K562 (cell line): Measurements from ENCODE around the gene IFNA6. TPM values are rescaled to one million over a fixed set of nuclear protein-coding genes. Genes with fewer than 3 reads are reported as not detected.

Source experiments
- FOXA1 ChIP-seq: fragments of 450-650 bp; IDR thresholded peaks from 2 replicates; pipeline ENCODE4 v1.6.1; 2016; ENCODE audit warnings: mild to moderate bottlenecking, borderline replicate concordance
- LEF1 ChIP-seq: fragments of 450-650 bp; IDR thresholded peaks from 2 replicates; pipeline ENCODE4 v1.6.1; 2016; ENCODE audit warnings: mild to moderate bottlenecking
- MAFG ChIP-seq: fragments of 450-650 bp; conservative IDR thresholded peaks from 2 replicates; pipeline ENCODE4 v1.6.1; 2016; ENCODE audit warnings: missing genetic modification characterization, missing compliant biosample characterization
- MTA3 ChIP-seq: fragments of 450-650 bp; formaldehyde crosslinking; IDR thresholded peaks from 2 replicates; pipeline ENCODE4 v1.6.1; 2017; ENCODE audit warnings: mild to moderate bottlenecking, borderline replicate concordance
- TGIF2 ChIP-seq: sonication (generic); formaldehyde crosslinking; IDR thresholded peaks from 2 replicates; pipeline ENCODE4 v1.8.1; 2022; ENCODE audit warnings: mild to moderate bottlenecking, missing genetic modification reagents, moderate library complexity
- polyA plus RNA-seq, 8 experiments: library from polyadenylated mRNA; depleted of rRNA in 4 of 8; stranded (reverse) in 5 of 8; unstranded in 3 of 8; fragments of >200 nt; fragmentation: Nextera tagmentation in 2 of 8; fragmentation: Illumina TruSeq in 1 of 8; extraction: Ambion mirVana in 2 of 8; extraction: Trizol in 1 of 8; gene quantifications; 2 replicates each; pipeline versions ENCODE4 v1.2.1 to v1.2.3, GENCODE V29; 2011 to 2014; ENCODE audit warnings: inconsistent platforms in 1 of 8, missing spikeins in 1 of 8
- total RNA-seq, 7 experiments: library from RNA; depleted of rRNA in 6 of 7; stranded (reverse); fragments of >200 nt in 6 of 7; fragmentation: Illumina TruSeq in 2 of 7; extraction: Trizol in 2 of 7; gene quantifications; 2 replicates each; pipeline versions ENCODE4 v1.2.1 to v1.2.3, GENCODE V29; 2011 to 2021; ENCODE audit warnings: low replicate concordance in 1 of 7
- TF ChIP-seq, protein P1 (sequence below): sonication (generic); formaldehyde crosslinking; IDR thresholded peaks from 2 replicates; pipeline ENCODE4 v1.8.0; 2022; ENCODE audit warnings: missing genetic modification reagents, mild to moderate bottlenecking, moderate library complexity, borderline replicate concordance
- TF ChIP-seq, protein P2 (sequence below): fragments of 250-450 bp; sonication (Bioruptor Pico); IDR thresholded peaks from 2 replicates; pipeline ENCODE4 v1.4.0; 2020; ENCODE audit warnings: mild to moderate bottlenecking, moderate library complexity, borderline replicate concordance

Gene IFNA6
- total and polyA plus RNA-seq, 9 of the 15 experiments (the other 6 are each of a cell fraction or from before 2014, with no cell fraction given), result not detected

DNA sequence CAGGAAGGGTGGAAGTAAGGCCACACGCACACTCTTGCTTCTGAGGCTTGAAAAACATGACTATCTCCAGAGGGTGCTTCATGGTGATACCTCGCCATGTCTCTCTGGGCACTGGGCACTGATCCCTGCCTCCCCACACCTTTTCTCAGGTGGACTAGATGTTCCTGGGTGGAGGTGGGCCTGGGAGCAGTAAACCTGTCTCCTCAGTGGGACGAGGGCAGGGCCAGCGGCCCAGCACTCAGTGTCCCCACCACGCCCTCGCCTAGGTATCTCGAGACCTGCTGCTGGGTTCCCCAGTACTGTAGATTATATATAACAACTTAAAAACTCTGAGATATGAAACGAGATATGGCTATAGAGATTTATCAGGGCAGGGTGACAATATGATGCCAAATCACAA lies 11.6 kb upstream of the IFNA6 start (continued):
- TF ChIP-seq, protein P1, sequence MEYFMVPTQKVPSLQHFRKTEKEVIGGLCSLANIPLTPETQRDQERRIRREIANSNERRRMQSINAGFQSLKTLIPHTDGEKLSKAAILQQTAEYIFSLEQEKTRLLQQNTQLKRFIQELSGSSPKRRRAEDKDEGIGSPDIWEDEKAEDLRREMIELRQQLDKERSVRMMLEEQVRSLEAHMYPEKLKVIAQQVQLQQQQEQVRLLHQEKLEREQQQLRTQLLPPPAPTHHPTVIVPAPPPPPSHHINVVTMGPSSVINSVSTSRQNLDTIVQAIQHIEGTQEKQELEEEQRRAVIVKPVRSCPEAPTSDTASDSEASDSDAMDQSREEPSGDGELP (CRISPR knock-in tag), result no peak
- TF ChIP-seq MAFG (tag) (no peak), LEF1 (no peak), MTA3 (no peak), FOXA1 (no peak), TGIF2 (CRISPR knock-in tag) (no peak)
- TF ChIP-seq, protein P2, sequence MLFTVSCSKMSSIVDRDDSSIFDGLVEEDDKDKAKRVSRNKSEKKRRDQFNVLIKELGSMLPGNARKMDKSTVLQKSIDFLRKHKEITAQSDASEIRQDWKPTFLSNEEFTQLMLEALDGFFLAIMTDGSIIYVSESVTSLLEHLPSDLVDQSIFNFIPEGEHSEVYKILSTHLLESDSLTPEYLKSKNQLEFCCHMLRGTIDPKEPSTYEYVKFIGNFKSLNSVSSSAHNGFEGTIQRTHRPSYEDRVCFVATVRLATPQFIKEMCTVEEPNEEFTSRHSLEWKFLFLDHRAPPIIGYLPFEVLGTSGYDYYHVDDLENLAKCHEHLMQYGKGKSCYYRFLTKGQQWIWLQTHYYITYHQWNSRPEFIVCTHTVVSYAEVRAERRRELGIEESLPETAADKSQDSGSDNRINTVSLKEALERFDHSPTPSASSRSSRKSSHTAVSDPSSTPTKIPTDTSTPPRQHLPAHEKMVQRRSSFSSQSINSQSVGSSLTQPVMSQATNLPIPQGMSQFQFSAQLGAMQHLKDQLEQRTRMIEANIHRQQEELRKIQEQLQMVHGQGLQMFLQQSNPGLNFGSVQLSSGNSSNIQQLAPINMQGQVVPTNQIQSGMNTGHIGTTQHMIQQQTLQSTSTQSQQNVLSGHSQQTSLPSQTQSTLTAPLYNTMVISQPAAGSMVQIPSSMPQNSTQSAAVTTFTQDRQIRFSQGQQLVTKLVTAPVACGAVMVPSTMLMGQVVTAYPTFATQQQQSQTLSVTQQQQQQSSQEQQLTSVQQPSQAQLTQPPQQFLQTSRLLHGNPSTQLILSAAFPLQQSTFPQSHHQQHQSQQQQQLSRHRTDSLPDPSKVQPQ, result no peak
- TF ChIP-seq, all 486 proteins: peak for 0
